GM19467 (cell line): ENCODE results near the gene SYNM.

Experiments used
- ATAC-seq: cut with Tn5 transposase; IDR thresholded peaks from one replicate; pipeline ENCODE4 v1.9.1; 2021; ENCODE audit warnings: mild to moderate bottlenecking, moderate library complexity; ENCODE audit not compliant: unreplicated experiment

The SYNM gene

DNA sequence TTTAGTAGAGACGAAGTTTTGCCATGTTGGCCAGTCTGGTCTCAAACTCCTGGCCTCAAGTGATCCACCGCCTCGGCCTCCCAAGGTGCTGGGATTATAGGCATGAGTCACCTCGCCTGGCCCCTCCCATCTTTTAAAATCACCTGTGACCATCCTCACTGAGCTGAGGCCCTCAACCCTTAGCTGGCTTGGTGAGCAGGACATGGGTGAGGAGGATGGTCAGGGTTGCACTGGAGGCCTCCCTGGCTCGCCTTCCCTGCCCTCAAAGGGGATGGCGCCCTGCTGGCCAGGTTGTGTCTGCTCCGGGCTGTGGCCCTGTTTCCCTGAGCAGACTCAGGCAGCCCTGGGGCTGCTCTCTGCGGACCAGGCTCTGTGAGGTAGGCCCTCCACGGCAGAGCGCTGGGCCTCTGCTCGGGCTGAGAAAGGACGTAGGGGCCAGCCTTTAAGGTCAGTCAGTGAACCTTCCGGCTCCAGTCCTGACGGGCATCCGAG lies 33.7 kb downstream of the SYNM start:
- ATAC-seq, result no peak

DNA sequence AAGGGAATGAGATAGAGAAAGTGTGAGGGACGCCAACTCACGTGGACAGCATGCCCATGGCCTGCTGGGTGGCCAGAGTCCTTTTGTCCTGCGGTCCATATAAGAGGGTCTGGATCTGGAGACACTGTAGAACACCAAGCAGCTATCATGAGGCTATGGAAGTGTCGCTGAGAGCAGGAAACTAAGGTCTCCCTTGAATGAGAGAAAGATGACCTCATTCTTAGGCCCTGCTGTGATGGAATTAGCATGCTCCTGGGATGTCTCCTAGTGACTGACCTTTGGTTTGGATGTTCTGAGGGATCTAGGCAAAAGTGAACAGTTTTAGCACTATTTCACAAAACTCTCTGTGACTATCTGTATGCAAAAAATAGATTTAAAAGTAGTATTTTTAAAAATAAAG lies 34.4 kb downstream of the SYNM start:
- no peak for ATAC-seq

DNA sequence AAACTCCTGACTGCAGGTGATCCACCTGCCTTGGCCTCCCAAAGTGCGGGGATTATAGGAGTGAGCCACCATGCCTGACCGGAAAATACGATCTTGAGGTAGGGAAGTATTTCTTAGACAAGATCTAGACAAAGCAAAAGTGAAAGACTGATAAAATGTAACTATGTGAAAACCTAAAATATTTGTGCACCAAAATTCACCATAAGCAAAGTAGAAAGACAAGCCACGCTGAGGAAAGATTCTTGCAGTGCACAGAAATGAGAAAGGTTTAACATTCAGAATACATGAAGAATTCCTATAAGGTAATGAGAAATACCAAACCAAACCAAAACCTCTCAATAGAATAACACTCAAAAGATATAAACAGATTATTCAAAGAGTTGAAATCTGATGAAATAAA lies 35.7 kb downstream of the SYNM start:
- ATAC-seq, result no peak

DNA sequence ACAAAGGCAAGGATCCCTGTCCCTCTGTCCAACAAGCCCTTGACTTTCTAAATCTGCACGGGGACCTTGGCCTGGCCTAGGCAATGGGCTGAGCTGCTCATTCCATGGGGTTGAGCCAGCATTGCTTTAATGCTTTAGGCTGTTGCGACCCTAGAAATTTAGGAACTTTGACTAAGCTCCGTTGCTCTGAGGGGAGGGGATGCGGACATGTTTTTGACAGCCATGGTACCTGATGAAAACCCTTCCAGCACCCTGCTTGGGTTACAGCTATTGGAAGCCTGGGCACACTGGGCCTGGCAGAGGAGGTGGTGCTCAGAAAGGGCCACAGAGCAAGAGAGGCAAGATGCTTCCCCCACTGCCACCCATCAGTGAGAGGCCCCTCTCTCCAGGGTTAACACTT lies 37.1 kb downstream of the SYNM start:
- no peak for ATAC-seq

DNA sequence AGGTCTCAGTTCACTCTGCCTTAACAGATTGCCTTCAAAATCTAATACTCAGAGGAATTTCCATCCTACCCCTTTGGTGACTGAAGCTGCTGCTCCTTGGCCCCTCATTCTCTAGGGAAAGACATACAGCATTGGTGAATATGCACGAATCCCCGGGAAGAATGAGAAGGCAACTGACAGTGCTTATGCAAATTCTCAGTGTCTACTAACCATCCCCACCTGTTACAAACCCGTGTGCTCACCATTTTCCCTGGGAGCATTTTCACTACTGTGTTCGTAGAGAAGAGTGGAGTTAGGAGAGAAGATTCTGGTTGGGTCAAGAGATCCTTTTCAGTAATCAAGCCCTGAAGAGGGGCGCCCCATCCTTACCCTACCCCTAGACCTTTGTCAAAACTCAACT lies 37.7 kb downstream of the SYNM start:
- no peak for ATAC-seq

DNA sequence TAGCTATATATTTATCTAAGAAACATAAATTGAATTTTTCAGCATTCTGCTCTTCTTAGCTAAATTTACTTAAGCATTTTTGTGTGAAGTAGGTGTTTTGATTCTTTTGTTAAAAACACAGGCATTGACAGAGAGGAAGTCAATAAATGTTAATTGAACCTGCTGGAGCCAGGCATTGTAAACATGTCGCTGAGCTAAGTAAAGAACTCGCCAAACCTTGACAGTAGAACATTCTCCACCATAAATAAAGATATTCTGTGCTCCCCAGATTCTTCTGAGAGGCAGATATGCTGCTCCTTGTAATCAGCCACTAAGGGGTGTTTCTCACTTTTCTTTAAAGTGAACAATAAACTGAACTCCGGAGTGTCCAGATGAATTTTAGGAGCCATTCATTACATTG lies 38.4 kb downstream of the SYNM start:
- ATAC-seq, result no peak

DNA sequence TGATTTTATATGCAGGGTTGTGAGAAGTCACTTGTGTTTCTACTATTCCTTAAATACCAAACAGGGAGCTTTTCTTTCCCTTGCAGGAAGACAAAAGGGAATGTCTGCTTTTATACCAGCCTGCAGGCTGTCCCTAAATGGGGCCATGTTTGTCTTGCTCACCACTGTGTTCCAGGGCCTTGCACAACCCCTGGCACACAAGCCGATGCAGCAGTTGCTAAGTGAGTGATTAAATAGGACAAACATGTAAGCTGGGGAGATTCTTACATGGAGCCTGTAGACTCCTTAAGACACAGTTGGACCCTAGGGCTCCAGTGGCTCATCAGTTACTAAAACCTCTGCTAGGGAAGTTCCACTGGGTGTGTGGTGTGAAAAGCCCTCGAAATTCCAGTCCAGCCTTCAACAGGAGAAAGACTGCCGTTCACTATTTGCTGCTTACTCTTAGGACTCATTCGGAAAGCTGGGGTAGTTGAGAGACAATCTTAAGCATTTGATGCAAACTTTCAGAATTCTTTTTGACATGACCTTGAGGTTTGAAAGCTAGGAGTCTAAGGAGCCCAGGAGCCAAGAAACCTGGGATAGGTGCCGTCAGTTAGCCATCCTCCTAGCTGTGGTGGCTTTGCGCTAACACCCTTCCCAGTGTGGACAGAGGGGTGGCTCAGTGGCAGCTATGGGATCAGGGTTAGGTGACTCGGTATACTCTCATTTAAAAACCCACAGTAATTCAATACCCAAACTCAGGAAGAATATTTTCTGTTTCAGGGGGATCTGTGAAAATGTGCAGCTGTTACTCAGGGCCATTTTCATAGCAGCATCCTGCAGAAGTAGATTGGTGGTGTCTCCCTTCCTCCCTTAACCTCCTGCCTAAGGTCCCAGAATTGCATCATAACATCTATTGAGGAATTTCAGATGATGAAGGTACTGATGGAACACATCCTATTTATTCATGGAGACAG lies 39.1 kb downstream of the SYNM start:
- no peak for ATAC-seq

DNA sequence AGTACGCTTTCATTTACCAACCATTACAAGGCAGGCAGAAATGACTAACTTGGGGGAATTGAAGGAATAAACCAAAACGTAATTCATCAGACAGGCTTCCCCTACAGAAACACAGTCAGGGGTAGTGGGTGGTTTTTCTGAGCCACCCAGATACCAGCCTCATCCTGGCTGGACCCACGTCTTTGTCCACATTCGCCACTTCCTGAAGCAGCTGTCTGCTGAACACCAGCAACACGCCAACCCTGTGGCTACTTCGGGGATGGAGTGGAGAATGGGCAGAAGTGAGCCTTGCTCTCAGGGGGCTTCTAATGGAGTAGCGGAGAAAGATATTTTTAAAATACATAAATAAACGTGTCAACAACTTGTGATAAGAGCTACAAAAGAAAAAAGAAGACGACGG lies 40.1 kb downstream of the SYNM start:
- no peak for ATAC-seq

DNA sequence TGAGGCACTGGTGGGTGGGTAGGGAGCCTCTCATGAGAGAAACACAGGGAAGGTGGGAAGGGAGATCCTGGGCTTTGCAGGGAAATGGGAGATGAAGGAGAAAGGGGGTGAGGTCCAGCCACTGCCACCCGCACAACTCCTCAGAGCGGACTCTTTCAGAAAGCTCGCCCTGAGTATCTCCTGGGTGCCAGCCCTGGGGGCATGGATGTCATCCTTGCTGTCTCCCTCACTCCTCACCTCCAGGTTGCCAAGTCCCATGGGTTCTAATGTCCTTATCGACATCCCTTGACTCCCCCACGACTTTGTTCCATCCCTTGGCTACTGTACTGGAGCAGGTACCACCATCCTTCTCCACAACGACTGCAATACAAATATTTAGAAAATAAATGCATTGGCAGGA lies 40.9 kb downstream of the SYNM start:
- ATAC-seq, result no peak

DNA sequence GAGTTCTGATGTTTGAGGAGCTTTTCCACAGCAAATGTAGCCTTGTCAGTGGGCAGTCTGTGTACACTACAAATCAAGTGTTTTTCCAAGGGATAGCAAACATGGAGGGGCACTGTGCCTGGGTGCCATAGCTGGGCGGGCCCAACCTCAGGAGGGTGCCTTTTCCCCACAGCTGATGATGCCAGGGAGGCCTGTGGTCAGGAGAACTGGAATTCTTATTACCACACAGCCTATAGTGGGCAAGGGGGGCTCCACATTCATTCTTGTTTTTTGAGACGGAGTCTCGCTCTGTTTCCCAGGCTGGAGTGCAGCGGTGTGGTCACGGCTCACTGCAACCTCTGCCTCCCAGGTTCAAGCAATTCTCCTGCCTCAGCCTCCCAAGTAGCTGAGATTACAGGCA lies 41.8 kb downstream of the SYNM start:
- ATAC-seq, result no peak

DNA sequence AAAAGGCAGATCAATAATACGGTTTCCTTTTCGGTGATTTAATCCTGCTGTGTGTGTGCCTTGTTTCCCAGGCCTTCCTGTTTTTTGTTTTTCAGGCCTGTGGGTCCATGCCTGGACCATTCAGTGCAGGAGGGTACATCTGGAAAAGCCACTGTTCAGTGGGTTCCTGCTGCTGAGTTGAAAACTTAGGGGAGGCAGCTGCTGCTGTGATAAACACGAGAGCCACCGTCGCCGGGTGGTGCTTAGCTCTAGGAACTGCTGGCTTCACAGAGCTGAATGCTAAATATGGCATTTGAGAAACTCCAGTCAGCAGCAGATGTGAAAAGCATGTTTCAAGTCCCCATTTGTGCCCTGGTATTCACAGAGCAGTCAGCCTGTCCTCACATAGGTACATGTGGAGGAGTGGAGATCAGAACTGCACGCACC lies 44.0 kb downstream of the SYNM start:
- ATAC-seq, result no peak

DNA sequence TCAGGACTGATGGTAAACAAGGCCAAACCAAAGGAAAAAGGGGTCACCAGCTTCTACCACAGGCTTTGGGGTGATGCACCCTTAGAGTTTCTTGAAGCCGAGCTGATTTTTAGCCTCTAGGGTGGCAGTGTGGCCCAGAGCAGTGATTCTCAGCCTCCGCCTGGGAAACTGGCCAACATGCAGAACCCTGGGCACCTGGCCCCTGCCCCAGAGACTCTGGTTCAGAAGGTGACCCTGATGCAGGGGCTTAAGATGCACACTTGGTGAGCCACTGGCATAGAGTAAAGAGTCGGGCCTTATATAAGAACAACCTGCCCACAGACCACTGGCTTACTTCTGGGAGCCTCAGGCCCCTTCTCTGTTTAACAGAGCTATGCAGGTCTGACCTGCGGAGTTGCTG lies 44.5 kb downstream of the SYNM start:
- ATAC-seq, result no peak

DNA sequence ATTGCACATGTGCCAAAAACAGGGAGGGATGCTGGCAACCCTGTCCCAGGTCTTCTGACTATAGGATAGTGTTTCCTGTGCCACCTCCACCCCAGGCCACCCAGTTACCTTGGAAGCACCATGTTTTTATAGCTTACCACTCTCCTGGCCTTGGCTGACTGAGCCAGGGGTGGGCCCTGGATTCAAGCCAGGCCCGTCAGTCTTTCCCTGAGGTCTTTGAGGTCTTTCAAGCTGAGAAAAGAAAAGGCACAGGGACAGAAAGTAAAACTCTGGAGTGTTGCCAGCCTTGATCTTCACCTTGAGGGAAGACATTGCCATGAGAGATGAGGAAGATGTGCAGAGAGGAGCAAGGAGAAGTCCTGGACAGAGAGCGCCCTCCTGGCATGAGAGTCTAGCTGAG lies 46.3 kb downstream of the SYNM start:
- ATAC-seq, result no peak

DNA sequence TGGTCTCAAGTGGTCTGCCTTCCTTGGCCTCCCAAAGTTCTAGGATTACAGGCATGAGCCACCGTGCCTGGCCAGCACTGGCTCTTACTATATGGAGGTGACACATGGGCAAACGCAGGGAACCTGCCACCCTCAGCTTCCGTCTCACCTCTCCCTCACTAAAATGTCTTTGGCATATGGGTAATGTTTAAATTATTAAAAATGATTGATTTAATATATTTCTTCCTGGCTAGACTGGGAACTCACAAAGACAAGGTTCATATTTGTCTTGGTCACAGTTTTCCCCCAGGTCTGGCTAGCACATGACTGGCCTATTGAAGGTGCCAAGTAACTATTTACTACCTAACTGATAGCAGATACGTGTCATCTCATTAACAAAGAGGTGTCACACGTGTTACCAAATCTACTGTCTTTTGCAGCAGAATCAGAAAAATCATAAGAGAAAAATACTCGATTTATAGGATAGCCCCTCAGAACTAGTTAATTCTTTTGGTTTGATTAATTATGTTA lies 48.2 kb downstream of the SYNM start:
- no peak for ATAC-seq

DNA sequence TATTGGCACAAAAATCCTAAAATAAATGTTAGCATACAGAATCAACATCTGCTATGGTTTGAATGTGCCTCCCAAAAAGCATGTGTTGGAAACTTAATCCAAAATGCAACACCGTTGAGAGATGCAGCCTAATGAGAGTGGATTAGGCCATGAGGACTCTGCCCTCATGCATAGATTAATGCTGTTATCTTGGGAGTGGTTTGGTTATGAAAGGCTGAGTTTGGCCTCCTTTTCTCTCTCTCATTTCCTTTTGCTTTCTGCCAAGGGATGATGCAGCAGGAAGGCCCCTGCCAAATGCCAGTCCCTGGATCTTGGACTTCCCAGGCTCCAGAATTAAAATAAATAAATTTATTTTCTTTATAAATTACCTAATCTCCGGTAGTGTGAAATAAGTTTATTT lies 49.4 kb downstream of the SYNM start:
- ATAC-seq, result no peak

DNA sequence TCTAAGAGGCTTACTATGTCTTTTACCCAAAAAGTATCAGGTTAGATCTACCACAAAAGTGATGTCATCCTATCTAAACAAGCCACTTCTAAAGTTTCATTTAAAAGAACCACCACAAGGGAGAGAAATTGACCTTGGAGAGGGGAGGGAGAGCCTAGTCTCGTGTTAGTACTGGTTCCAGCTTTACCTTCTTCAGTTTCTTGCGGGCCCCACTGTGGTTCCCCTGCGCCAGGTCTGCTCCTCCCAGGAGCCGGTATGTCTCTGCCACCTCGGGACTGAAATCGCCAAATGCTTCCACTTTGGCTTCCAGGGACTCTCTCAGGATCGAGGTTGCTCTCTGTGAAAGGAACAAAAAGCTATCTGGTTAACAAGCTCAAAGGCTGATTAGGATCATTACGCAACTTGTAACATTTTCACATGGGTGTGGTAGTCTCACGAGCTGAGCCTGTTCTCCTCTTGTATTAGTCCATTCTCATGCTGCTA lies 51.1 kb downstream of the SYNM start:
- ATAC-seq, result no peak

DNA sequence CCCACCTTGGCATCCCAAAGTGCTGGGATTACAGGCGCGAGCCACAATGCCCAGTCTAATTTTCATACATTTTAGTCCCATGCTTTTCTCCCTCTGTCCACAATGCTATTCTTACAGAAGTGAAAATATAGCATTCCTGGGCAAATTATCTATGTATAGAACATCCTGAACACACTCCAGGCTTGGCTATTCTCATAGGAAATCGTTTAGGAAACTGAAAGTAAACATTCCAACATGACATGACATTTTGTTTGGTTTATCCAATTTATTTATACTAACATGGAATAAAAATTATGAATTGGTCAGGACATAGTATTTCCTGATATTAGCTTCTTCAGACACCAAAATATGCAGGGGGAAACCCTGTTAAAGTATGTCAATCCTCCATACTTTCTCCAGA lies 52.6 kb downstream of the SYNM start:
- no peak for ATAC-seq

DNA sequence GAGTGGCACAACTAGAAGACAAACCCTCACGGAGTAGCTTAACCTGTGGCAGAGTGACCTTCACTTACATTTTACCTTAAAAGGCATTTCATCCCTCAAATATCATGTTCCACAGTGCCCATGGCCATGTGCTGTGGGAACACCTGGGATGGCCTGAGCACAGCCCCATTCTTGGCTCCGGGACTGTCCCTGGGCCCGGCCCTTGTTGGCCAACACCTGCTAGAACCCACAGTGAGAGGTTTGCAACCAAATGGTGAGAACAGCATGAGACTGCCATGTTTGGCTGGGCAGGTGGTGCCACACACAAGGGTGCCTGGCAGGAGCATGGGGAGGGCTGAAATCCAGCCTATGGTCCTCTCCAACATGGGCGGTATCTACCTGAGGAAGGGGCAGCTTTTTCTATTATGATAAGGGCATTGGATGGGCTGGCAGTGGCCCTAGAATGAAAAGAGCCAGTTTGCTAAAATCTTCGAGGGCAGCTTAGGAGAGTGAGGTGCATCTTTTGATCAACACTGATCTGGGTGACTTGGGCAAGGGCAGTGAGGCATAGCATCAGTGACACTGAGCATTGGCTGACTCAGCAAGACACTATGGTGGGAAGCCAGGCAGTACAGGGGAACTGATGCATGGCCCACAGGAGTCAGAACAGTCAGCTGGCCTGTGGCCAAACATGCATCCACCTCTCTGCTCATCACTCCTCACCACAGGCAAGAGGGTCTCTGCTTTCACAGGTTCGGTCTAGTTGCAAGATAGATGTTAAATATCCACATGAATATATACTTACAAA lies 53.9 kb downstream of the SYNM start:
- no peak for ATAC-seq

DNA sequence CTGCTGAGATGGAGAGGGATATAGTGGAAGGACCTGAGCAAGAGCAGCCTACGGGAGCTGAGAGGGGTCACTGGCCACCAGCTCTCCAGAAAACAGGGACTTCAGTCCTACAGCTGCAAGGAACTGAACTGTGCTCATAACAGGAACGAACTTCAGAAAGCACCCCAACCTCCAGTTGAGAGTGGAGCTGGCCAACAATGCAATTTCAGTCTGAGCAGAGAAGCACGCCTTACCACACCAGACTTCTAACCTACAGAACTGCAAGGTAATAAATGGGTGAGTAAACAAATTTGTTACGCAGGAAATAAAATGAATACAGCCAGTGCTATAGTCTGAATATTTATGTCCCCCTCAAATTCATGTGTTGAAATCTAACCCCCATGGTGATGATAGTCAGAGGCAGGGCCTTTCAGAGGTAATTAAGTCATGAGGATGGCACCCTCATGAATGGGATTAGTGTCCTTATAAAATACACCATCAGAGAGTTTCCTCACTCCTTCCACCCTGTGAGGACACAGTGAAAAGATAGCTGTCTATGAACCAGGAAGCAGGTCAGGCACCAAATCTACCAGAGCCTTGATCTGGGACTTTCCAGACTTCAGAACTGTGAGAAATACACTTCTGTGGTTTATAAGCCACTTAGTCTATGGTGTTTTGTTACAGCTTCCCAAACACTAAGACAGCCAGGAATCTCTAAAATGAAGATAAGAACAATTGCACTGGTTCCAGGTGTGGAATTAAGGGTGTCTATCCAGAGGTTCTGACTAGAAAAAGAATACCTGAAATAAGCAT lies 58.6 kb downstream of the SYNM start:
- ATAC-seq, result no peak

DNA sequence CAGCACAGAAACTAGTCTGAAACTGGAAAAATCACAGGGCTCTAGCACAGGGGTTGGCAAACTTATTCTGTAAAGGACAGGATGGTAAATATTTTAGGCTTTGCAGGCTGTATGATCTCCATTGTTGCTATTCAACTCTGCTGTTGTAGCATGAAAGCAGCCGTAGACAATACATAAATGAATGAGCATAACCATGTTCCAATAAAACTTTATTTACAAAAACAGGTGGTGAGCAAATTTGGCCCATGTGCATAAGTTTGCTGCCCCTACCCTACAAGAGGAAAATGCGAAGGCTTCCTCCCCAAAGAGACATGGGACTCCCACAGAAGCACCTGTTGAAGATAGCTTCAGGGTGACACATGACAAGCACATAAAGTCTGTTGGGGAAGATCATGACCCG lies 59.2 kb downstream of the SYNM start:
- ATAC-seq, result no peak
